Epithelial cell of prostate (primary cell): ENCODE results near the gene OCA2.
"Not testable (repeated sequence)": the region's sequence is repeated elsewhere in the genome, so short reads cannot be mapped to it uniquely, and the experiment has no call there.

Experiments
- DNase-seq: peaks from one replicate; pipeline ENCODE4 v3.0.0-alpha.2; 2011; ENCODE audit warnings: low read depth, low spot score
- H3K27ac ChIP-seq: fragments of 450-650 bp; 2 replicates; pipeline ENCODE4 v1.5.1; 2017; ENCODE audit warnings: mild to moderate bottlenecking

The OCA2 gene

DNA sequence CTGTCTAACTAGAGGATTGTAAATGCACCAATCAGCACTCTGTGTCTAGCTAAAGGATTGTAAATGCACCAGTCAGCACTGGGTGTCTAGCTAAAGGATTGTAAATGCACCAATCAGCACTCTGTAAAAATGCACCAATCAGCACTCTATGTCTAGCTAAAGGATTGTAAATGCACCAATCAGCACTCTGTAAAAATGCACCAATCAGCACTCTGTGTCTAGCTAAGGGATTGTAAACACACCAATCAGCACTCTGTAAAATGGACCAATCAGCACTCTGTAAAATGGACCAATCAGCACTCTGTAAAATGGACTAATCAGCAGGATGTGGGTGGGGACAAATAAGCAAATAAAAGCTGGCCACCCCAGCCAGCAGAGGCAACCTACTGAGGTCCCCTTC lies 331.7 kb downstream of the OCA2 start:
- DNase-seq, H3K27ac ChIP-seq: not testable (repeated sequence)

DNA sequence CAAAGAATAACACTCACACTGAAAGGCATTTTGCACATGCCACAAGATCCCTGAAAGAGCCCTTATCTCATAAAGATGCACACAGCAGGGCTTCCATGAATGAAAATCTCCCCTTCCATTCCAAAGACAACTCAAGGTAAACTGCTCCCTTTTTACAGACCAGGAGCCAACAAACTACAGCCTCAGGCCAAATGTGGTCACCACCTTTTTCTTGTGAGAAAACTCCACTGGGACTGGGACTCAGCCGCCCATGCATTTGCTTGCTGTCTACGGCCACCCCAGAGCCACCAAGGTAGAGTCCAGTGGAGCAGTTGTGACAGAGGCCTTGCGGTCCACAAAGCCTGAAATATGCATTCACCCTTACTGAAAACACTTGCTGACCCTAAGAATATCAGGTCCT lies 334.8 kb downstream of the OCA2 start:
- DNase-seq, result no peak
- no peak overlapping the region for H3K27ac ChIP-seq

DNA sequence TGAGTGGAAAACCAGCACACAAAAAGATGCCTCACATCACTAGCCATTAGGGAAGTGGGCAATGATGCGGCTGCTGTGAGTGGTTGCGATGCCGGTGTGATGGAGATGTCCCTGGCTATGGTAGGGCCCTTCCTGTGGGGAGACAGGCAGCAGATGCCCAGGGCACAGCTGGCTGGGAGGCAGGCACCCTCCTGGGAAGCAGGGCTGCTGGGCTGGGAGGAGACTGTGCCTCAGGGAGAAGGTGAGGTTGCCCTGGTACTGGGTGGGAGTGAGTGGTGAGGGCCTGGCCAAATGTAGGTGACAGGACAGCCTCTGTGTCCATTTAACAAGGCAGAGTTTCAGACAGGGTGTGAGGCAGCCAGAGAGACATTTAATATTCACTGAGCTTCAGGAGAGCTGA lies 335.6 kb downstream of the OCA2 start:
- no peak overlapping the region for H3K27ac ChIP-seq

DNA sequence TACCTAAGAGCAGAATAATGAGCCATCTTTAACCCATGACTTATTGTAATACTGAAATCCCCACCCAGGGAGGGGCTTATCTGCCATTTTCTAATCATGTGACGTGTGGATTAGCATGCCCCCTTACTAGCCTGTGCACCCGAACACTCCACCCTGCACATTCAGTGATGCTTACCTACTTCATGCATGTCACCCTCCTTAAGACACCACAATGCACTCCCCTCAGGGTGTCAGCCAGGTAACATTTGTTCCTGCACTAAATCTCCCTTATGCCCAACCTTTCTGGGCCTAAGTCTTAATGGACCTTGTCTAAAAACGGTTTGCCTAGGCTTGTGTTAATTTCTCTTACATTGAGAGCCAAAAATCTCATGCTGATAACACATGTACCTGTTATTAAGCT lies 336.6 kb downstream of the OCA2 start:
- no peak overlapping the region for H3K27ac ChIP-seq
- DNase-seq, result no peak

More for the DNA sequence above, 335.6 kb downstream of the OCA2 start:
- DNase-seq, result no peak

DNA sequence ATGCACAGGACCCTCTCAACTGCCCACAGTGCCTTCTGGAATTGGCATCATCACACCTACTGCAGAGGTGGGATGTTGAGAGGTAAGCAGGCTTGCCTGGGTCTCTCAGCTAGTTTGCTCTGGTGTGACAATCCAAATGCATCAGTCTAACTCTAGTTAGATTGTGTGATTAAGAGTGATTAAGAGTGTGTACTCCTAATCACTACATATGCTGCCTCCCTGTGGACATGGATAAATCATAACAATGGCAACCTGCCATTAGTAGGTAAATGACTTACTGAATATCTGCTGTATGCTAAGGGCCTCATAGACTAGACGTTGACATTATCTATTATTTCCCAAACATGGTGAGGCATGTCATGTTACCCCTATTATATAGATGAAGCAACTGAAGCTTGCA lies 342.1 kb downstream of the OCA2 start:
- no peak overlapping the region for H3K27ac ChIP-seq
- no peak for DNase-seq

DNA sequence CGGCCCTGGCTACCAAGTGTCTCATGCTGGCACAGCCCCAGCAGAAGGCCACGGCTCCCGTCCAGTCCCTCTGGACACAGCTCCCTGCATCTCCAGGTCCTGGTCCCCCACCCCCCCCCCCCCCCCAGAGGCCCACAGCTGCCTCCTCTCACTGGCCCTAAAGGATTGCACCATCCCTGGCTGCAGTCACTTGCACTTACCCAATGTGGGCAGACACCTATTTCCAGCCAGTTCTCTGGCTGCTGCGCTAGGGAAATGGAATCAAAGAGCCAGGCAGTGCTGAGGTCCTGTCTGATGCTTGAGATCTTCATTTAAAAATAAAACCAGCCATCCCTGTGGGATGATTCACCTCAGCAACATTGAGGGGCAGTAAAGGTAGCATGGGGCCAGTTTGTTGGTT lies 346.4 kb downstream of the OCA2 start:
- DNase-seq, result no peak
- H3K27ac ChIP-seq, result no peak overlapping the region

DNA sequence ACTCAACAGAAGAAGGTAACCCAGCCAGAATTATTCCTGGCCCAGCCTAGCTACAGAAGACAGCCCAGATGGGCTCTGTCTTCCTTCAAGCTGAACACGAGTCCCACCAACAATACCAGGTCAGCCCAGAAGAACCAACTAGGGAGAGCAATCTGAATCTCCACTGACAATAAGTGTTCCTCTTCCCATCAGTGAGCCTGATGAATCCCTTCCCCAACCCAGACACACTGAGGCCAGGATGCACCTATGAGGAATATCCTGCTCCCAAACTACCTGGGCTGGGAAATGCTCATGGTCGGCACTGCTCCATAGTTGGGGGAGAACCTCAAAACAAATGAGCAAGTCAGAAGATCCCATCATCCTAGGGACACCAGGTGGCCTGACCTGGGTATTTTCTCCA lies 351.1 kb downstream of the OCA2 start:
- DNase-seq, result no peak
- no peak overlapping the region for H3K27ac ChIP-seq

DNA sequence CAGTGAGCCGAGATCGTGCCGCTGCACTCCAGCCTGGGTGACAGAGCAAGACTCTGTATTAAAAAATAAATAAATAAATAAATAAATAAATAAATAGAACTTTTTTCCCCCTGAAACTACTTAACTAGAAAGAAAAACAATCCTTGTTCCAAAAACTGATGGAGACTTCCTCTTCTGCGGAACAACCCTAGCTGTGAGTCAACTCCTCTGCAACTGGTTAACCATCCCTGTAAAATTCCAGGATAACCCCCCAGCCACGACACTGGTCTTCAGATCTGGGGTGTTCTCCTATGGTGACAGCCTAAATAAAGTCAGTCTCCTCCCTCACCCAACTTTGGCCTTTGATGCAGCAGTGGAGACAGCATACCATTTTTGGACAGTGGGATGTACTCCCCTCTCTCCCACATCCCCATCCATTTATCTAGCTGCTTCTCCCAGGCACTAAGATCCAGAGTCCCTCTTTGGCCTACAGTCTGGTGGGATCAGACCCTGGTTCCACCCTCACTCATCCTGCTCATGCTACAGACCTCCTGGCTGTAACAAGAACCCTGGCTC lies 352.6 kb downstream of the OCA2 start:
- DNase-seq, result no peak
- H3K27ac ChIP-seq, result no peak overlapping the region

DNA sequence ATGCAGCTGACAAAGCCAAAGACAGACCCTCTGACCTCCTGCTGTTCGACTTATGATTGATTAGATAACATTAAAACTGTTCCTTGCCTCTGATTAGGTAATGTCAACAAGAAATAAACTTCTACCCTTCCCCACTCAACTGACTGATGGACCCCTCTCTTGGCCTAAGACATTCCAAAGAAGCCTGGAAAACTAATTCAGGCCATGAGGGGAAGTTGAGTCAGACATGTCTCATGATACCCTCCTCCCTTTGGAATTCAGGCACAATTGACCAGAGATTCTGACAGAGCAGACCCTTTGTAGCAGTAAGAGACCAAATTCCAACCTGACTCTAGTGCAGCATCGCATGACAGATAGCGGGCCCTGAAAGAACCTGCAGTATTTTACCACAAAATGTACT lies 354.5 kb downstream of the OCA2 start:
- DNase-seq, result no peak
- H3K27ac ChIP-seq, result no peak overlapping the region

DNA sequence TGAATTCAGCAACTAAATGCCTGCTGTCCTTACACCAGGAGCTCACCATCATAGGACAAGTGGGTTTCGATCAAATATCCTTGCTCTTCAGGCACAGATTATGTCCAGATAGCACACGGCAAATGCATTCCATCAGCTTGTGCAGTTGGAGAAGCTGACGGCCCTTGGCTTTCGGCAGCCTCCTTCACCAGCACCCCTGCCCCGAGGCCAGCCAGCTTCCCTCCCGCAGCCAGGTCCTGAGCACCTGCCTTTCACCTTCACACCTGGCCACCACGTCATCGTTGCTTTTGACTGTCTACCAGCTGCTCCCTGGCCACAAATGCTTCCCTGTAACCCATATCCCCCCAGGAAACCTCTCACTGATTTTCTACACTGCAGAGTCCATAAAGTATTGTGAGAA lies 355.5 kb downstream of the OCA2 start:
- no peak overlapping the region for H3K27ac ChIP-seq
- no peak for DNase-seq

DNA sequence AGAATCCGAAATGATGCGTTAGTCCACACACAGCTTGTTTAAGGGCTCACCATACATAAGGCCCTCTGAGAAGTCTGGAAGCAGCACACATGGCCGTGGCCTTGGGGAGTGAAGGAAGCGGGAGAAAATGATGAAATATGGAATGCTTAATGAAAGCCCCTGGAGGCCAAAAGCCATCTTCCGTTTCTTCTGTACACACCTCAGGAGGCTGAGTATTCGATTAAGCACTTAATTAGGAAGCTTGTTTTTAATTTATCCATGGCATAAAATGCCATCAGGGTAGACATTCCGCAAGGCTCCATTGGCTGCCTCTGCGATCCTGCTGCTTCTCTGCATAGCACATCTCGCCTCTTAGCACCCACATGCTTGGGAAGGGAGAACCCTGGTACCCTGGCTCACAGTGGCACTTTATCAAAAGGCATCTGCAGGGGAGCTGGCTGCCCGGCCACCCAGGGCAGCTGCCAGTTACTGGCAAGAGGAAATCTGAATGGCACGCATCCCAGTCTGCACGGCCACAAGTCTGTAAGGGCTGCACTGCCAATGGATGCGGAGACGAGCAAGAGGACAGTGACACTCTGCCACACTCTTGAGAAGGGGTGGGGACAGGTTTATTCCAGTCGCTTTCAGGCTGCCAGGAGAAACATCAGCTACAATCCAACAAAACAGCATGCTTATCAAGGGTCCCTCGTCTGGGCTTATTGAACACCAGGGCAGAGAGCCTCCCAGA lies 356.2 kb downstream of the OCA2 start:
- H3K27ac ChIP-seq, result no peak overlapping the region
- DNase-seq, result no peak

DNA sequence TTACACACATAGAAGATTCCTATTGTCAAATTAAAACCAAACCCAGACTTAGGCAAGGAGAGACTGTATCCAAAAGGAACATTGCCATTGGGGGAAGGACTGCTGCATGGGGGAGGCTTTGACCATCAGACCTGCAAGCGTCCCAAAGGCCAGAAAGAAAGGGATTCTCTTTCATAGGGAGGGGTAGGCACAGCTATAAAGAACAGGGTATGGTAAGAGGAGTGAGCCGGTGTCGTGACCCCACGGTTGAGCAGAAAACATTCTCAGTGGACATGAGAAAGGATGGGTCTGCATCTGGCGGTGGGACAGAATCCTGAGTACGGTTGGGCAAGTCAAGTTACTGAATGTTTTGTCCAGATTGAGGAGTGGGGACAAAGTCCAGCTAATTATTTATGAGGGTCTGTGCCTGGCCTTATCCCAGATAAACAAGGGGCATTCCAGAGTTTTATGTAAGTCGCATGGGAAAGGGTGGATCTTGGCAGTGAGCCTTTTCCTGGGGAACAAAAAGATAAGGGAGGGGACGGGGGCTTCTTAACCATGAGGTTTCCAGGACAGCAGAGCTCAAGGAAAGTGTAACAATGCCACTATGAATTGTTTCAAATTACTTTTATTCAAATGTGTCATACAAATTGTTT lies 357.8 kb downstream of the OCA2 start:
- DNase-seq, result no peak
- no peak overlapping the region for H3K27ac ChIP-seq

DNA sequence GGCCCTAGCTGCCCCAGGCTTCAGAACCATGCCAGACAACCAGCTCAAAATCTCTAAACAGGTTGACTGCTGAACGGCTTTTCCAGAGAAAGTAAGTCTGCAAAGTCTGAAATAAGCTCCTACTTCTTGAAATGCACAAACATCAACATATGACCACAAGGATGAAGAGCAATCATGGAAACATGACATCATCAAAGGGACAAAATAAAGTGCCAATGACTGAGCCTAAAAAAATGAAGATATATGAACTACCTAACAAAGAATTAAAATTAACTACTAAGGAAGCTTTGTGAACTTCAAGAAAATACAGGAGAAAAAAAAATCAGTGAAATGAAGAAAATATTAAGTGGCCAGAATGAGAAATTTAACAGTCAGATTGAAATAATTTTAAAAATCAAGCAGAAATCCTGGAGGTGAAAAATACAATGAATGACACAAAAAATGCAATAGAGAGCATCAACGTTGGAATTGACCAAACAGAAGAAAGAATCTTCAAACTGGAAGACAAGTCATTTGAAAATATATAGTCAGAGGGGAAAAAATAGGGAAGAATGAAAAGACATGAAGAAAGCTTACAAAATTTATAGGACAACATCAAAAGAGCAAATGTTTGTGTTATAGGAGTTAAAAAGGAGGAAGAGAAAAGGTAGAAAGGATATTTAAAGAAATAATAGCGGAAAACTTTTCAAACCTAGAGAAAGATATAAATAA lies 364.2 kb downstream of the OCA2 start:
- no peak overlapping the region for H3K27ac ChIP-seq
- no peak for DNase-seq

DNA sequence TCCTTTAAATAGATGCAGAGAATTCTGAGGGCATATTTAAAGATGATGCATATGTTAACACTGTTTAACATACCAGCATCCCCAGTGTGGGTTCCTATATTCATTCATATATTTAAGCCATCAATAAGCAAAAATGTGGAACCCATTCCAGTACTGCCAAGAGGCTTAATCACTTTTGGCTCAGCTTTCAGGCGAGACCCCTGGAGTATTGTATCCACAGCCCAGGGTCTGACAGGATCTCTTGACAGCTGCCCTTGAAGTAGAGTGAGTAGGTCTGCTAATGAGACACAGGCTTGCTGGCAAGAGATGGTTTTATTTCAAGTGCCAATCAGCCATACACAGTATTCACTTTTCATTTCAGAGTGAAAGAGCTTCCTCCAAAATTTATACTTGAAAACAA lies 367.3 kb downstream of the OCA2 start:
- no peak for DNase-seq
- H3K27ac ChIP-seq, result no peak overlapping the region

DNA sequence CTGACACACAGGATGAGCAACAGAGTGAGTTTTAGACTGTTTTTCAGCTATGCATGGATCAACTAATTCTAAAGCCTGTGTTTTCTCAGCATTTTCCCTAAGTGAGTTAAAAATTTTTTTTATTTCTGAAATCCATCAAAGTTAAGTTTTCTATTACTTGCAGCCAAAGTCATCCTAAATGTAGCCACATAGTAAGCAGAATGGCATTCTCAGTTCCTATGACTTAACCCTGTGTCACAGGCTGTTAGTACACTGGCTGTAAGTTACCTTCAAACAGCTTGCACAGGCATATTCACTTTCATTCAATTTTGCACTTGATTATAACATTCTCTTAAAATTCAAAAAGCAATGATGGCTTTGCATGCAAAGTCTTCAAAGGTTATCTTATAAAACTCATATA lies 368.2 kb downstream of the OCA2 start:
- H3K27ac ChIP-seq, result no peak overlapping the region
- DNase-seq, result no peak

DNA sequence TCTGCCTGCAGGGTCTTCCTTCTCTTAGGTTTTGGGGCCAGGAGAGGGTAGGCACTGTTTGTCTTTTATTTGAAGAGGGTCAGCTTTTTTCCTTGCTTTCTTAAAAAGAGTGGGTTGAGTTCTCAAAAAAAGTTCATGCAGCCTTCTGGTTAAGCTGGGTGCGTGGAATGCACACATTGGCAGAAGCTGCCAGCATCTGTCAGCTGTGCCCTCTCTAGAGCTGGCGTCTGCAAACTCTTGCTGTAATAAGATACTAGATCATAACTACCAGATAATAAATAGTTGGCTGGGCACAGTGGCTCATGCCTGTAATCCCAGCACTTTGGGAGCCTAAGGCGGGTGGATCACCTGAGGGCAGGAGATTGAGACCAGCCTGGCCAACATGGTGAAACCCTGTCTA lies 373.4 kb downstream of the OCA2 start:
- no peak overlapping the region for H3K27ac ChIP-seq
- no peak for DNase-seq

DNA sequence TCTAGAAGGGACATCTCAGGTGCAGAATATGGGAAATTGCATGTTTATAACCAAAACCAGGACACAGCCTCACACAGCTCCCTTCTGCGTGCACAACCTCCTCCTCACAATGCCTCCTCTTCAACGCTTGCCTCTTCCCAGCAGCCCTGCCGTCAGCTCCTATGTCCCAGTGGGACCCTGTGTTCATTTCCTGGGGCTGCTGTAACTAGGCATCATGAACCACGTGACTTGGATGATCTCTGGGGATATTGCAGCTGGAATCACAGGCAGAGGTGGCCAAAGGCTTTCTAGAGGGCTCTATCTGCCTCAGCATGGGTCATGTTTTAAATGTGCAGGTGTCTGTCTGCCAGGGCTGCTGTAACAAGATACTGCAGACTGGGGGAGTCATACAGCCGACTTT lies 375.3 kb downstream of the OCA2 start:
- no peak overlapping the region for H3K27ac ChIP-seq
- no peak for DNase-seq

DNA sequence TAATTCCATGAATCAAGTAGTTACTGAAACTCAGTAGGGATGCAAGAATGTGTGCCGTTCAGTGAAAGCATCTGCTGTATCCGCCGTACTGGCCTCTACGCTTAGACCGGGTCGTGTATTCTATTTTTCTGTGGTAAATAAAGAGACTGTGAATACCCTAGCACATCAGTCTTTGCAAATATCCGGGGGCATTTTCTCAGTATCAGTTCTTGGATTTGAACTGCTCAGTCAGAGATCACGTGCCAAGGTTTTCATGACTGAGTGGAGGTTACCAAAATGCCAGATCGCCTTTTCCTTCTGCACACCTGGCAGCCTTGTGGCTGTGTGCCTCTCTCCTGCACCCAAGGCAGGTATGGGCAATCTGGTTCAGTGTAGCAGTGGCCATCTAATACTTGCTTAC lies 377.0 kb downstream of the OCA2 start:
- no peak for DNase-seq
- no peak overlapping the region for H3K27ac ChIP-seq

DNA sequence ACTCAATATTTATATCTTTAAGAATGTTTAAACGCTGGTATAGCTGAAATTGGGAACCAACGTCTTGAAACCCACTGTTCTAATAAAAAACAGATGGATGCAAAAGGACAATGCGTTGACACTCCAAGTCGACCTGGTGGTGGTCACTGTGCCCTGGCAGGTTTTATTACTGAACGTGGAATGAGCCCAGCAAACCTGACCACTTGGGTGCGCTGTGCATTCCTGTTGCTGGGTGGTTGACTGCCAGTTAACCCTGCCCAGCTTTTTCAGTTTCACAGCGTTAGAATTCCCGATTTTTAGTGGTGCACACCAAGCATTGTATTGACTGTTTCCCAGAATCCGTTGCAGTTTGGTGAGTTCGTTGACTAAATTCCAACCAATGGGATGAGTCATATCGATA lies 384.4 kb downstream of the OCA2 start:
- no peak for DNase-seq
- H3K27ac ChIP-seq, result no peak overlapping the region

DNA sequence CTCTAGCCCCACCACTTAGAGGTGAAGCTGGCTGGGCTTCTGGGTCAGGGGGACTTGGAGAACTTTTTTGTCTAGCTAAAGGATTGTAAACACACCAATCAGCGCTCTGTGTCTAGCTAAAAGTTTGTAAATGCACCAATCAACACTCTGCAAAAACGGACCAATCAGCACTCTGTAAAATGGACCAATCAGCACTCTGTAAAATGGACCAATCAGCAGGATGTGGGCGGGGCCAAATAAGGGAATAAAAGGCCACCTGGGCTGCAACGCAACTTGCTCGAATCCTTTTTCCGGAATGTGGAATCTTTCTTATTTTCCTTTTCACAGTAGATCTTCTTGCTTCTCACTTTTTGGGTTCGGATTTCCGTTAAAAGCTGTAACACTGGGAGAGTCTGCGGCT lies 385.3 kb downstream of the OCA2 start:
- H3K27ac ChIP-seq, DNase-seq: not testable (repeated sequence)

DNA sequence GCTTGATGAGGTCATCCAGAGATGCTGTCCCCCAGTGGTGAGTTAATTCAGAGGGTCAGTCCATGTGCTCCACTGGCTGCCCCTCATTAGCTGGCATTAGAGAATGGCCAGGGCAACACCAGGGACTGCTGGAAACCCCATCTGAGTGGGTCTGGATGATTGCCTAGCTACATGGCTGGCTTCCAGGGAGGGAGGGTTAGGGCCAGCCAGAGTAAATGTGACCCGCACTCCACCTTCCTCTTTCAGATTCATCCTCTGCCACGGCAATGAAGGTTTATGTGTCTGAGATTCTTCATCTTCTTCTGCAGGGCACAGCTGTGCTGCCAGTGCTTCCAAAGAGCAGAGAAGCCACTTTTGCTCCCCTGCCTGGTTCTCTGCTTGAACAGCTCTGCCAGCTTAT lies 391.9 kb downstream of the OCA2 start:
- DNase-seq, result no peak
- H3K27ac ChIP-seq, result no peak overlapping the region
